ENCODE results near the gene STIM2. TPM values are rescaled to one million over a fixed set of nuclear protein-coding genes. Genes with fewer than 3 reads are reported as not detected.

The STIM2 gene
- total and polyA plus RNA-seq, 2 of the 4 experiments (the other 2 are of a cell fraction) = 16.1 to 27.6 TPM

GRCh38 chr4:26985873-26986272 lies 125.2 kb downstream of the STIM2 start:
- Histone ChIP-seq H4K8ac (ENCODE audit: low read depth in 2 of 2, low read length in 2 of 2) (no peak overlapping the region), H3K4me3 (ENCODE audit: insufficient read depth, low read depth, low read length) (no peak overlapping the region), H3K36me3 (ENCODE audit: control insufficient read depth, insufficient read depth, low read length) (no peaks in the 10 kb centered on the region), H4K20me1 (ENCODE audit: insufficient read depth, low read length) (no peaks in the 10 kb centered on the region), H3K4ac (ENCODE audit: low read depth, low read length) (no peak overlapping the region), H2AK5ac (ENCODE audit: low read depth, low read length) (no peak overlapping the region), H3K18ac (ENCODE audit: low read depth, low read length) (no peak overlapping the region), H2BK20ac (ENCODE audit: low read depth, low read length) (no peak overlapping the region), H3K27ac (ENCODE audit: insufficient read depth, low read length) (no peak overlapping the region), H3K56ac (ENCODE audit: extremely low read depth, insufficient read depth, low read length) (no peak overlapping the region), H3K9me1 (ENCODE audit: insufficient read depth, low read length) (no peaks in the 10 kb centered on the region), H3K79me1 (ENCODE audit: low read depth in 1 of 2, low read length in 2 of 2) (no peaks in the 10 kb centered on the region; a peak in 2 of 4 replicates), H3K23ac (ENCODE audit: low read depth, low read length) (0 out of 2 replicates have a peak overlapping the region, but pooled peaks have one; percentile 51), H2BK5ac (ENCODE audit: low read depth, low read length, poor library complexity, severe bottlenecking) (no peak overlapping the region), H3K4me1 (ENCODE audit: control insufficient read depth, insufficient read depth, low read length) (no peaks in the 10 kb centered on the region), H4K91ac (ENCODE audit: insufficient read depth, low read depth, low read length) (no peak overlapping the region), H4K5ac (ENCODE audit: low read depth, low read length) (no peak overlapping the region), H2AFZ (replicated peaks; ENCODE audit: low read length, poor library complexity) (no peak overlapping the region), H3K14ac (replicated peaks; ENCODE audit: low read depth, low read length) (no peak overlapping the region), H3K9ac (ENCODE audit: low read depth, low read length) (no peak overlapping the region), H3K9me3 (ENCODE audit: control insufficient read depth, insufficient read depth, low read length) (no peaks in the 10 kb centered on the region), H2BK120ac (ENCODE audit: low read depth, low read length) (no peak overlapping the region), H2BK15ac (ENCODE audit: low read depth, low read length) (no peak overlapping the region), H3K4me2 (ENCODE audit: low read depth, low read length) (no peak overlapping the region), H2AK9ac (replicated peaks; ENCODE audit: low read depth, low read length, poor library complexity) (no peak overlapping the region), H3K27me3 (ENCODE audit: control insufficient read depth, insufficient read depth, low read length) (no peaks in the 10 kb centered on the region)
- DNase-seq (no peak), ATAC-seq (ENCODE audit: low read depth) (no peak)
- in situ Hi-C loops (cut with MboI; ENCODE audit: low sequenced_read_pairs) (no loop called here), intact Hi-C loops (cut with micrococcal nuclease) (no loop called here), dilution Hi-C loops (cut with HindIII; ENCODE audit: low sequenced_read_pairs, unreplicated experiment) (no loop called here)
- ChIA-PET POLR2A (ENCODE audit: unreplicated experiment) (no interaction called here), CTCF (no interaction called here)
- BruUV-seq (replicated peaks) = no TSS peak
- TF ChIP-seq CHD1 (IDR thresholded peaks at IDR 0.05; ENCODE audit: low read depth, low read length) (no peak), MAFK (IDR thresholded peaks at IDR 0.05; ENCODE audit: low read depth, low read length) (no peak), RCOR1 (IDR thresholded peaks at IDR 0.05; ENCODE audit: insufficient replicate concordance, low read length) (no peak), CTCF (conservative IDR thresholded peaks at IDR 0.05; ENCODE audit: low read depth, low read length) (no peak)
- no CpG with 5 or more reads among the region's 3 CpGs for WGBS, 2 experiments (ENCODE audit: extremely low coverage in 2 of 2, insufficient read length in 1 of 2)
